Kidney epithelial cell (primary cell): Measurements from ENCODE around the gene ALDH3B1. TPM values are rescaled to one million over a fixed set of nuclear protein-coding genes. Genes with fewer than 3 reads are reported as not detected.

Experiments
- DNase-seq: peaks from one replicate; pipeline ENCODE4 v3.0.0-alpha.2; 2010; ENCODE audit warnings: low read depth
- H3K27me3 ChIP-seq: 2 replicates; pipeline ENCODE4 v1.6.0; 2011; ENCODE audit warnings: low read length; ENCODE audit not compliant: control insufficient read depth, insufficient read depth
- H3K36me3 ChIP-seq: 2 replicates; pipeline ENCODE4 v1.5.1; 2011; ENCODE audit warnings: low read length; ENCODE audit not compliant: control insufficient read depth, insufficient read depth
- H3K4me3 ChIP-seq: 2 replicates; pipeline ENCODE4 v1.5.1; 2011; ENCODE audit warnings: low read depth, mild to moderate bottlenecking, control low read depth, low read length
- total RNA-seq: library from RNA; depleted of rRNA; stranded (reverse); fragments of >200 nt; gene quantifications from 2 replicates; pipeline ENCODE4 v1.2.3, GENCODE V29; 2015
- TF ChIP-seq, protein P1 (sequence below): IDR thresholded peaks from 2 replicates; pipeline ENCODE4 v1.5.1; 2011; ENCODE audit warnings: mild to moderate bottlenecking, moderate library complexity, low read length, control low read depth, inconsistent platforms; ENCODE audit not compliant: insufficient read depth, poor library complexity, severe bottlenecking

The ALDH3B1 gene
- total RNA-seq, 1 donor from 2014 or later, result 2.6 TPM

DNA sequence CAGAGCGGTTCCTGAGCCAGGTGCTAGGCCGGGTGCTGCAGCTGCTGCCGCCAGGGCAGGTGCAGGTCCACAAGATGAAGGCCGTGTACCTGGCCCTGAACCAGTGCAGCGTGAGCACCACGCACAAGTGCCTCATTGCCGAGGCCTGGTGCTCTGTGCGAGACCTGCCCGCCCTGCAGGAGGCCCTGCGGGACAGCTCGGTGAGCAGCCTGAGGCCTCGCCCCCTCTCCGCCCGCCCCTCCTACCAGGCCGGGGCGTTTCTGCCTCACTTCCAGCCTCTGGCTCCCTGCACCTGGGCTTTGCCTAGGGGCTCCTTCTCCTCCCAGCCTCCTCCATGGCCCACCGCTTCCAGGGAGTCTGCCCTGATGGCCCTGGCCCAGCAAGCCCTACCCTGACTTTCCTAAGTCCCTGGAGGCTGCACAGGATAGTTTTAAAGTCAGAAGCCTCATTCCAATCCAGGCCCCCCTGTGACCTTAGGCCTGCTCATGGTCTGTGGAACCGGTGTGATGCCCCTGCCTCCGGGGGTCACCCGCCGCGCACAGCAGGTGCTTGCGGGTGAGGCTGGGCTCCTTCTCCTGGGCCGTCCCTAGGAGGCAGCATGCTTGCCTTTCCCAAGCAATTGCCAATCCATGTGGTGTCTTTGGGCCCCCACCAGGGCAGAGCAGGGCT, 34.2 kb downstream of the ALDH3B1 start:
- Histone ChIP-seq H3K27me3 (no peaks in the 10 kb centered on the region), H3K4me3 (no peak overlapping the region), H3K36me3 (no peaks in the 10 kb centered on the region)
- TF ChIP-seq, protein P1, sequence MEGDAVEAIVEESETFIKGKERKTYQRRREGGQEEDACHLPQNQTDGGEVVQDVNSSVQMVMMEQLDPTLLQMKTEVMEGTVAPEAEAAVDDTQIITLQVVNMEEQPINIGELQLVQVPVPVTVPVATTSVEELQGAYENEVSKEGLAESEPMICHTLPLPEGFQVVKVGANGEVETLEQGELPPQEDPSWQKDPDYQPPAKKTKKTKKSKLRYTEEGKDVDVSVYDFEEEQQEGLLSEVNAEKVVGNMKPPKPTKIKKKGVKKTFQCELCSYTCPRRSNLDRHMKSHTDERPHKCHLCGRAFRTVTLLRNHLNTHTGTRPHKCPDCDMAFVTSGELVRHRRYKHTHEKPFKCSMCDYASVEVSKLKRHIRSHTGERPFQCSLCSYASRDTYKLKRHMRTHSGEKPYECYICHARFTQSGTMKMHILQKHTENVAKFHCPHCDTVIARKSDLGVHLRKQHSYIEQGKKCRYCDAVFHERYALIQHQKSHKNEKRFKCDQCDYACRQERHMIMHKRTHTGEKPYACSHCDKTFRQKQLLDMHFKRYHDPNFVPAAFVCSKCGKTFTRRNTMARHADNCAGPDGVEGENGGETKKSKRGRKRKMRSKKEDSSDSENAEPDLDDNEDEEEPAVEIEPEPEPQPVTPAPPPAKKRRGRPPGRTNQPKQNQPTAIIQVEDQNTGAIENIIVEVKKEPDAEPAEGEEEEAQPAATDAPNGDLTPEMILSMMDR, result no peak
- no peak for DNase-seq

DNA sequence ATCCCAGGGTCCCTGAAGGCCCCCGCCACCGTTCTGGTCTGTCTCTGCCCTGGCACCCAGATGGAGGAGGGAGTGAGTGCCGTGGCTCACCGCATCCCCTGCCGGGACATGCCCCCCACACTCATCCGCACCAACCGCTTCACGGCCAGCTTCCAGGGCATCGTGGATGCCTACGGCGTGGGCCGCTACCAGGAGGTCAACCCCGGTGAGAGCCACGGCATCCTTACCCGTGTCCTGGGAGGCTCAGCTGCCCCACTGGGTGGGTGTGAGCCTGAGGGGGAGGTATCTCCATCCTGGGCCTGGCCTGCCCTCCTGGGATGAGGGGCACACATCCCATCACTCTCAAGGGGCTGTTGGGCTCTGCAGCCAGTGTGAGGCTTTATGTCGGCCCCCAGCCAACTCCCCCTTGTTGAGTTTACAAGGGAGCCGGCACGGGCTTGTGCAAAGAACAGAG, 34.8 kb downstream of the ALDH3B1 start:
- no peak for DNase-seq
- H3K4me3 ChIP-seq, result no peak overlapping the region
- H3K27me3 ChIP-seq, result no peaks in the 10 kb centered on the region
- TF ChIP-seq, protein P1, result no peak
- no peaks in the 10 kb centered on the region for H3K36me3 ChIP-seq

DNA sequence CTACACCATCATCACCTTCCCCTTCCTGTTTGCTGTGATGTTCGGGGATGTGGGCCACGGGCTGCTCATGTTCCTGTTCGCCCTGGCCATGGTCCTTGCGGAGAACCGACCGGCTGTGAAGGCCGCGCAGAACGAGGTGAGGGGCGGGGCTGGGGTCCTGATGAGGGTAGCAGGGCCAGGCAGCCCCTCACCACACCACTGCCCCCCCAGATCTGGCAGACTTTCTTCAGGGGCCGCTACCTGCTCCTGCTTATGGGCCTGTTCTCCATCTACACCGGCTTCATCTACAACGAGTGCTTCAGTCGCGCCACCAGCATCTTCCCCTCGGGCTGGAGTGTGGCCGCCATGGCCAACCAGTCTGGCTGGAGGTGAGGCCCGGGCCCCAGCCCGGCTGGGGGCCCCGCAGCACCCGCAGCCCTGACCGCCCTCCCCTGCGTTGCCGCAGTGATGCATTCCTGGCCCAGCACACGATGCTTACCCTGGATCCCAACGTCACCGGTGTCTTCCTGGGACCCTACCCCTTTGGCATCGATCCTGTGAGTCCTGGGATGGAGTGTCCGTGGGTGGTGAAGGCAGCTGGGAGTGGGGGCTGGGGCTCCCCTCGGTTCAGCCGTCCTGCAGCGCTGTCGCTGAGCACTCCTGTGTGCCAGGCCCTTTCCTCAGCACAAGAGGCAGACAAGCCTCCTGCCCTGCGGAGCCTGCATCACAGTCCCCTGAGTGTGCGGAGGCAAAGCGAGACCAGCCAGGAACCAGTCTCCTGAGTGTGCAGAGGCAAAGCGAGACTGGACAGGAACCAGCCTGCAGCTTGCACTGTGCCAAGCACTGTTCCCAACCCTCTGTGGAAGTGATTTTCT, 37.5 kb downstream of the ALDH3B1 start:
- TF ChIP-seq, protein P1, result no peak
- no peak for DNase-seq
- H3K36me3 ChIP-seq, result peaks cover 3% of the 10 kb centered on the region

DNA sequence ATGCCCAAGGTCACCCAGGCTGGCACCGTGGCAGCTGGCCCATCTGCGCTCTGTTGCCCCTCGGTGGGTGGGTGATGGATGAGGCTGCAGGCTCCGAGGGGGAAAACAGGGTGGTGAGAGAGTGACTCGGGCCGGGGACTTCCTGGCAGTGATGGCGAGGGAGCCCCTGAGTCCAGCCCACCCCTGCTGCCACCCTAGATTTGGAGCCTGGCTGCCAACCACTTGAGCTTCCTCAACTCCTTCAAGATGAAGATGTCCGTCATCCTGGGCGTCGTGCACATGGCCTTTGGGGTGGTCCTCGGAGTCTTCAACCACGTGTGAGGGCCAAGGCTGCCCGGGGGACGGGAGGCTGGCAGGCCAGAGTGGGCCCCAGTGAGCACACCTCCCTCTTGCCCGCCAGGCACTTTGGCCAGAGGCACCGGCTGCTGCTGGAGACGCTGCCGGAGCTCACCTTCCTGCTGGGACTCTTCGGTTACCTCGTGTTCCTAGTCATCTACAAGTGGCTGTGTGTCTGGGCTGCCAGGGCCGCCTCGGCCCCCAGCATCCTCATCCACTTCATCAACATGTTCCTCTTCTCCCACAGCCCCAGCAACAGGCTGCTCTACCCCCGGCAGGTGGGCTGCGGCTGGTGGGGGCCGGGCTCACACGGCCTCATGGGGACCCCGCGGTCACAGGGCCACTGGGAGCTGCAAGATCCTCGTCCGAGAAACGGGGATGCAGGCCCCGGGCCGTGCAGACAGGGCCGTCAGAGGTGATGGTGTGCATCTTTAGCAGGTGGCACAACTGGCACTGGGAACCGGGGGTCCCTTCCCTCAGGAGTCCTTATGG, 38.8 kb downstream of the ALDH3B1 start:
- no peaks in the 10 kb centered on the region for H3K27me3 ChIP-seq
- no peak for DNase-seq
- H3K4me3 ChIP-seq, result no peak overlapping the region
- TF ChIP-seq, protein P1, result no peak
- H3K36me3 ChIP-seq, result peaks cover 3% of the 10 kb centered on the region

More for the DNA sequence above, 37.5 kb downstream of the ALDH3B1 start:
- no peaks in the 10 kb centered on the region for H3K27me3 ChIP-seq
- H3K4me3 ChIP-seq, result no peak overlapping the region

DNA sequence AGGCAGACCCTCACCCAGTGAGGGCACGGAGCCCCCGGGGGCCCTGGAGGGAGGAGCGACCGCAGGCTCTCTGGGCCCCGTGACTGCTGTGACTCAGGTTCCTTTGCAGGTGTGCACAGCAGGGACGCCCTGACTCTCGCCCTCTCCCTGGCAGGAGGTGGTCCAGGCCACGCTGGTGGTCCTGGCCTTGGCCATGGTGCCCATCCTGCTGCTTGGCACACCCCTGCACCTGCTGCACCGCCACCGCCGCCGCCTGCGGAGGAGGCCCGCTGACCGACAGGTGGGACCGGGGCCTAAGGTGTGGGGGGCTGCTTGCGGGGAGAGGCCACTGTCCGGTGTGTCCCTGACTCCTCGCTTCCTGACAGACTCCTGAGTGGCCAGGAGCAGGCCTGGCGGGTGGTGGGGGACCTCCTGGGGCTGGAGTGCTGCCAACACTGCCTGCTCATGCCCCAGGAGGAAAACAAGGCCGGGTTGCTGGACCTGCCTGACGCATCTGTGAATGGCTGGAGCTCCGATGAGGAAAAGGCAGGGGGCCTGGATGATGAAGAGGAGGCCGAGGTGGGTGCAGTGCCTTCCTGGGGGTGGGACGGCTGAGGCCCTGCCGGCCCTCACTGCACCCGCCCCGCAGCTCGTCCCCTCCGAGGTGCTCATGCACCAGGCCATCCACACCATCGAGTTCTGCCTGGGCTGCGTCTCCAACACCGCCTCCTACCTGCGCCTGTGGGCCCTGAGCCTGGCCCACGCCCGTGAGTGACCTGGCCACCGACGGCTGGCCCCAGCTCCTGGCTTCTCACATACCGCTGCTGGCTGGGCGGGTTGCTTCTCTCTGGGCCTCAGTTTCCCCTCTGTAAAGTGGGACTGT, 39.6 kb downstream of the ALDH3B1 start:
- Histone ChIP-seq H3K4me3 (no peak overlapping the region), H3K36me3 (peaks cover 3% of the 10 kb centered on the region), H3K27me3 (no peaks in the 10 kb centered on the region)
- TF ChIP-seq, protein P1, result no peak
- DNase-seq, result no peak
